ENCODE results near the gene FAM124A.
"Not testable (repeated sequence)": the region's sequence is repeated elsewhere in the genome, so short reads cannot be mapped to it uniquely, and the experiment has no call there.

The FAM124A gene

DNA sequence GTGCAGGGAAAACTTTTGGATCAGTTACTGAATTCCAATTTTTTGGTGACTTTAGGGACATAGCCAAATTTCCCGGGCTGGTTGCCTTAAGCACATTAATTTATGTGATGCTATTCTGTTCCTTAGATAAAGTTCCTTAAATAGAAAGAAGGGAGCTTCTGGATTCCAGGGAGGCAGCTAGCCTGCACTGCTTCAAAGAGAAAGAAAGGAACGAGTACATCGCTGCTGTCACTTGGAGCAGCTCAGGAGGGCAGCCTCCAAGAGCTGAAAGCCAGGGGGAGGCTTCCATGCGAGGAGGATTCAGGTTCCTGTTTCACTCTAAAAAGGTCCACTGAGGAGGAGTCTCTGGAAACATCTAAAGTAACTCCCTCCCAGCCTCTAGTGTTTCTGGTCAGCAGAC is 55.7 kb downstream of the FAM124A start:
- no peak overlapping the region for H3K4me3 ChIP-seq (ENCODE audit: low read length)
- TF ChIP-seq, protein P1, sequence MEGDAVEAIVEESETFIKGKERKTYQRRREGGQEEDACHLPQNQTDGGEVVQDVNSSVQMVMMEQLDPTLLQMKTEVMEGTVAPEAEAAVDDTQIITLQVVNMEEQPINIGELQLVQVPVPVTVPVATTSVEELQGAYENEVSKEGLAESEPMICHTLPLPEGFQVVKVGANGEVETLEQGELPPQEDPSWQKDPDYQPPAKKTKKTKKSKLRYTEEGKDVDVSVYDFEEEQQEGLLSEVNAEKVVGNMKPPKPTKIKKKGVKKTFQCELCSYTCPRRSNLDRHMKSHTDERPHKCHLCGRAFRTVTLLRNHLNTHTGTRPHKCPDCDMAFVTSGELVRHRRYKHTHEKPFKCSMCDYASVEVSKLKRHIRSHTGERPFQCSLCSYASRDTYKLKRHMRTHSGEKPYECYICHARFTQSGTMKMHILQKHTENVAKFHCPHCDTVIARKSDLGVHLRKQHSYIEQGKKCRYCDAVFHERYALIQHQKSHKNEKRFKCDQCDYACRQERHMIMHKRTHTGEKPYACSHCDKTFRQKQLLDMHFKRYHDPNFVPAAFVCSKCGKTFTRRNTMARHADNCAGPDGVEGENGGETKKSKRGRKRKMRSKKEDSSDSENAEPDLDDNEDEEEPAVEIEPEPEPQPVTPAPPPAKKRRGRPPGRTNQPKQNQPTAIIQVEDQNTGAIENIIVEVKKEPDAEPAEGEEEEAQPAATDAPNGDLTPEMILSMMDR (conservative IDR thresholded peaks at IDR 0.05; ENCODE audit: low read depth, low read length): no peak
- DNase-seq (ENCODE audit: low read depth): no peak

DNA sequence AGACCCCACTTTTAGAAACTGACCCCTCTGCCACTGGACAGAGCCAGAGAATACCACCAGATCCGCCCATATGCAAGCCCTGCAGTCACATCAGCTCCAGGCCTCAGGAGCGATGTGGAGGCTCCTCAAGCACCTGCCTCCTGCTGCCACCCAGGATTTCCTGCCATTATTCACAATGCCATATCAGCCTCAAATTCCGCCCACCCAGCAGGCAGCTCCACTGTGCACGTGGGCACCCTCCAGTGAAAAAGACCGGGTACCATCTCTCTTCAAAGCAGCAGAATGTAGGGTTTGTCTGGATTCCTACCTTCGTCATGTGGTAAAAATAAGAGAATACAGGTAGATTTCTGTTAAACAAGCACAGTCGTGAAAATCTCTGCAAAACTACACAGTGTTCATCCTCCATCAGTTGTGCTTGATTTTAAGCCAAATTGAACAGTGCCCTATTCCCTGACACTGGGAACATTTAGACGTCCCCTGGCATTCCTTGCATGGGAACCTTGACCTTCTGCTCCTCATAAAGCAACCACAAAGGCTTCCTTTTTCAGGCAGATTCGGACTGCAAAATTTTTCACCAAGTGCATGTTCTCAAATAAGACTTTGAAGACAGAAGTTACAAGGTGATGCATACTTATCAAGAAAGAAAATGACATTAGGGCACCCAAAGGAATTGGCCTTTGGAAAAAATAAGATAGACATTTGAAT is 56.4 kb downstream of the FAM124A start:
- H3K4me3 ChIP-seq (ENCODE audit: low read length): no peak overlapping the region

DNA sequence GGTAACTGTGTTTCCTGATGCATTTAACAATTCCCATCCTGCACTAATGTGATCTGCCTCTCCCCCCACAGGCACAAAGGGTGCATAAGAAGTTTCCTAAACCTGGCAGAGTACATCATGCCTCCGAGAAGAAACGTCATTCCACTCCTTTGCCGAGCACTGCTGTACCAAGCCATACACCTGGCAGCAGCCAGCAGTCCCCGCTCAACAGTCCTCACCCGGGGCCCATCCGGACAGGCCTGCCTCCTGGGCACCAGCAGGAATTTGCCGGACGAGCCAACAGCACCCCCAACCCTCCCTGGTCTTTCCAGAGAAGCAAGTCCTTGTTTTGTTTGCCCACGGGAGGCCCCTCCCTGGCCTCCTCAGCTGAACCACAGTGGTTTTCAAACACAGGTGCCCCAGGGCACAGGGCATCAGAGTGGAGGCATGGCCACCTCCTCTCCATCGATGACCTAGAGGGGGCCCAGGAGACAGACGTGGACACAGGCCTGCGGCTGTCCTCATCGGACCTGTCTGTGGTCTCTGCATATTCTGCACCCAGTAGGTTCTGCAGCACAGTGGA is 58.3 kb downstream of the FAM124A start:
- no peak overlapping the region for H3K4me3 ChIP-seq (ENCODE audit: low read length)
- TF ChIP-seq, protein P1 (conservative IDR thresholded peaks at IDR 0.05; ENCODE audit: low read depth, low read length): no peak
- DNase-seq (ENCODE audit: low read depth): no peak

More for the DNA sequence above, 56.4 kb downstream of the FAM124A start:
- no peak for DNase-seq (ENCODE audit: low read depth)
- TF ChIP-seq, protein P1 (conservative IDR thresholded peaks at IDR 0.05; ENCODE audit: low read depth, low read length): no peak

DNA sequence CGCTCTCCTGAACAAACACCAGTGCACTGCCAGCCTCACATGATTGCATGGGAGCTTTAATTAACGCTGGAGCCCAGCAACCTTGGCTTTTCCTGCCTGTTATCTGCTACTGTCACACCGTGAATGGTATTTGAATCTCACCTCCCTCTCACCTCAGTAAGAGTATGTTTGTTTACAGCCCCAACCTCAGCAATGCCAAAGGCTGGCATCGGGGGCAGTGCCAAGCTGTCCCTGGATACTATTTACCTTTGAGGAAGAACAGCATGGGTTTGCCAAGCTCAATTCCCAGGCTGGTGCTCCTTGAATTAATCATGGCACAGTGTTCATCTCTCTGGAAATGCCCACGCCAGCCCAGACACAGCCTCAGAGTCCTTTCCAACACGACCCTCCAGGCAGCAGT is 60.1 kb downstream of the FAM124A start:
- H3K4me3 ChIP-seq (ENCODE audit: low read length): no peak overlapping the region

DNA sequence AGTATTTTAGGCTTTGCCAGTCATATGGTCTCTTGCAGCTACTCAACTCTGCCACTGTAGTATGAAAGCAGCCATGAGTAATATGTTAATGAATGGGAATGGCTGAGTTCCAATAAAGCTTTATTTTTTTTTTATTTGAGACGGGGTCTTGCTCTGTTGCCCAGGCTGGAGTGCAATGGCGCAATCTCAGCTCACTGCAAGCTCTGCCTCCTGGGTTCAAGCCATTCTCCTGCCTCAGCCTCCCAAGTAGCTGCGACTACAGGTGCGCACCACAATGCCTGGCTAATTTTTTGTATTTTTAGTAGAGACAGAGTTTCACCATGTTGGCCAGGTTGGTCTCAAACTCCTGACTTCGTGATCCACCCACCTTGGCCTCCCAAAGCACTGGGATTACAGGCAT is 60.7 kb downstream of the FAM124A start:
- H3K4me3 ChIP-seq (ENCODE audit: low read length); DNase-seq (ENCODE audit: low read depth): not testable (repeated sequence)

More for the DNA sequence above, 60.1 kb downstream of the FAM124A start:
- DNase-seq (ENCODE audit: low read depth): no peak
- TF ChIP-seq, protein P1 (conservative IDR thresholded peaks at IDR 0.05; ENCODE audit: low read depth, low read length): no peak

DNA sequence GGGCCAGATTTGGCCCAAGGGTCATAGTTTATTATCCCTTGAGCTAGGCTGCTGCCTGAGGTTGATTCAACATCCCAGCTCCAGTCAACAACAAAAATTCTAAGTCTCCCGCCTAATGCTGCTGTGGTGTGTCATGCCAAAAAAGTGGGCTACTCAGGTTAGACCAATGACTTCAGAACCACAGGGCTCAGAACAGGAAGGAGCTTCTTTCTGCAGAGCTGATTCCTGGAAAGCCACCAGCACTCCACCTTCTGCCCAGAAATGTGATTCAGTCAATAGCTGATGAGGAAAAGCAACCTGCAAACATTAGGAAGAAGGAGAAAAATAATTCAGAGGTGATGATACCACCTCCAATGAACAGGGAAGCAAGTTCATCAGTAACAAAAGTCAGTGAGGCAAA is 61.2 kb downstream of the FAM124A start:
- H3K4me3 ChIP-seq (ENCODE audit: low read length): no peak overlapping the region
- TF ChIP-seq, protein P1 (conservative IDR thresholded peaks at IDR 0.05; ENCODE audit: low read depth, low read length): no peak
- no peak for DNase-seq (ENCODE audit: low read depth)

DNA sequence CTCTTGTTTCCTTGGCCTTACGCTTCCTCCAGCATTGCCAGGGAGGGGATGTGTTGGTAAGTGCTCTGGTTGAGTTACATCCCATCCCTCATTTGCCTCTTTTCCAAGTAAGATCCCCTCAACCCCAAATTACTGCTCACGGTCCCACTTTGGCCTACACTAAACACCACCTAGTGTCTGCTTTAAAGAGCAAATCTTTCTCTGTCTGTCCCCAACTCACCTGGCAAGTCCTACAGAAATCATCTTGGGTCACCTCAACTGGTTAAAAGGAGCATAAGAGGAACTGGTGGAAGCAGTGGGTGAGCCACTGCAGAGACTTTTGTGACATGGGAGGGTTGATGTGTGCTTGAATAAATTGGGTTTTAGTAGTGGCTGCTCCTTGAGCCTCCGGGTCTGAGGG is 62.1 kb downstream of the FAM124A start:
- DNase-seq (ENCODE audit: low read depth): no peak
- H3K4me3 ChIP-seq (ENCODE audit: low read length): no peak overlapping the region
- TF ChIP-seq, protein P1 (conservative IDR thresholded peaks at IDR 0.05; ENCODE audit: low read depth, low read length): no peak
